SKM-1 (cell line): ENCODE results near the gene TMOD2.

ENCODE experiments used
- DNase-seq: peaks from one replicate; lab custom pipeline; 2025; ENCODE audit not compliant: unreplicated experiment; lab: John Stamatoyannopoulos, UW

TMOD2 gene

DNA sequence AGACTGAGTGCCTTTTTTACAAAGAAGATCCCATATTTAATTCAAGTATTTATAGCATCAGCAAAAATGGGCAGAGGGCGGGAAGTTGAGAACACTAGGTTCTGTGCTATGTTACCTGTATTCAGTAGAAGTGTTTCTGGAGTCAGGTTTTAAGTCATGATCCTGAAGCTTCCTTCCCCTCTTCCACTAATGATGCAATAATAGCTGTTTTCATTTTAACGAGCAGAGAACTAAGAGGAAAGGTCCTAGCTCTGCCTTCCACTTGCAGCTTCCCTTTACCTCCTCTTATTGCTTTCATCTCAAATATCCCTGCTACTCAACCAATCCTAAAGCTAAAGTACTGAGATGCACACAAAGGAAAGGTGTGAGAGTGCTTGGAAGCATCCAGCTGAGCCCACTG, 61.2 kb downstream of the TMOD2 start:
- DNase-seq = no peak

DNA sequence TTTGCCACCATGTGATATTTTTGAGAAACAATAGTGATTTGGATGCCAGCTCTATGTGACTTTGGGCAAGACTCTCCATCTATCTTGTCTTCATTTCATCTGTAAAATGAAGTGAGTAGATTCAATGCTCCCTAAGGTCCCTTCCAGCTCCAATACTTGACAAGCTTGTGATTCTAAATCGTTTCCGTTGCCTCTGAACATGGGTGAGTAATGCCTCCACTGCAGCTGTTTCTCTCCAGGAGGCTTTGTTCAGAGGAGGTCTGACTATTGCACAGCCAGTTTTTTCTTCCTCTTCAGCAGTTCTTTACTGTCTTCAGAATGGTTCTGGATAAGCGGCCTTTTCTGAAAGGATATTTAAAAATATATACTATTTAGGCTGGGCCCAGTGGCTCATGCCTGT, 63.2 kb downstream of the TMOD2 start:
- no peak for DNase-seq

DNA sequence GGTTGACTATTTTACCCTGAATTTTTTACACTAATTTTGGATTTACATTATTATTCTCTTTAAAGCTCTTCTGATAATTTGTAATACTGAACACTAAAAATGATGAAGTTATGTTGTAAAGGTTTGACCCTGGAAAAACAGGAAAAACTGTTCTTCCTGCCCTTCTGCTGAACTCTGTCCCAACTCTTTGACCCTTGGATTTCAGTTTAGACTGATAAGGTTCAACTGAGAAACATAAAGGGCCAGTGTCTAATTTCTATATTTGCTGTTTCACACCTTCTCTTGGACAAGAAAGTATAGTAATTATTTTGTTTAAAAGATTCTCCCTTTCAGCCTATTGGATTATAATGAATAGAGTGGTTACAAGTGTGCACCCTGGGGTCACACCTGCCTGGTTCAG, 65.2 kb downstream of the TMOD2 start:
- DNase-seq = no peak

DNA sequence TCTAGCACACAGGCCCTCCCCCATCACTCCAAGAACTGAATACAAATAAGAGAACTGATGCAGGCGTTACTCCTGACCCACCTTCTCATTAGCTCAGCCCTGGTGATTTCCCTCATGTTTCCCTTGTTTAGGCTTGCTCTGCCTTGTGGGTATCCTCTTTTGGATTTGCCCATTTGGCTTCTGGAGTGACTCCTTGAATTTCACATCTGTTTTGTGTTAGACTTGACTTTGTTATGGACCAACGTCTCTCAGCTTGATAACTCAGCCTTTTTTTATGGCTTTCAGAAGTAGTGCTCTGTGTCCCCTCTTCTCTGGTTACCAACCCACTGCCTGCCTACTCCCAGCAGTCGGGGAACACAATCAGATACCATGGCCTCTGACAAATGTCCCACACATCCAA, 66.8 kb downstream of the TMOD2 start:
- DNase-seq = no peak

DNA sequence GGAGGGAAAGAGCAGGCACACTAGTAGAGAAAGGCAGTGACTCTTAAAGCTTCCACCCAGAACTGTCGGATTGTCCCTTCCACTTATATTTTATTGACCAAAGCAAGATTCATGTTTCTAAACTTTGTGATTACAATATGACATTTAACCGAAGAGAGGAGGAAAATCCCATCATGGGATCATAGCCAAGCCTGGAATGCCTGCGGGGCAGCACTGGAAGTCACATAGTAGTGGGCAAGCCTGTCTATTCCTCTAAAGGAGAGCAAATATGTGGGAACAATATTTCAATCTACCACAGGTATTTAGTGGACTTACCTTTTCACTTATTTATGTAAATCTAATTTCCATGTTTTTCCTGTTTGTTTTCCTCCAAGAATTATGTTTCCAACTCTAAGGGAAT, 74.3 kb downstream of the TMOD2 start:
- no peak for DNase-seq

DNA sequence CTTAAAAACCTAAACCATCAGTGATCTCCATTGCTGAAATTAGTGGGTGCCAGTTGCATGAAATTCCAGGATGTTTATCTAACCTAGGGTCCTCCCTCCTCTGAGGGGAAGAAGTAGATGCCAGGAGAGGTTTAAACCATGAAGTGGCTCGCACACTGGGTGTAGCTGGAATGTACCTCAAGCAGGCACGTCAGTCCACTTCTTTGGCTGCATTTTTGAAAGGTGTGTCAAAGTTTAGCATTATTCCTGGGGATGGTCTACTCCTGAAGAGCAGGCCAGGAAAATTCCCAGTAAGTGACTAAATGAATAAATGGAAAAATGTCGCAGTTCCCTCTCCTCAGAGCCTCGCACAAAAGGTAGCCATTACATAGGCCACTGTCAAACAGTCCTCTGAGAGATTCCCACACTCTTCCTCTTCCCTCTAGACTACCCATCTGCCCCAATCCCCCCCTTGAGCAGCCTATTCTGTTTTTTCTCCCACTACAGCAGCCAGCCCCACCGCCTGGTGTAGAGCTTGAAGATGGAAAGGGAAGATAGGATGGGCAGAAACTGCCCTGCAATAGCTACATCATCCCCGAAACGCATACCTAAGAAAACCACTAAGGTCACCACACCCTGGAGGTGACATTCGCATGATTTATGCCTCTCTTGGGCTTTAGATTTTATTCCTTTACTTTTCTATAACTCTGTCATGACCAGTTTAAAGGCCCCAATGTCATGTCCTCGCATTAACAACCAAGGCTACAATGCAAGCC, 77.4 kb downstream of the TMOD2 start:
- no peak for DNase-seq

DNA sequence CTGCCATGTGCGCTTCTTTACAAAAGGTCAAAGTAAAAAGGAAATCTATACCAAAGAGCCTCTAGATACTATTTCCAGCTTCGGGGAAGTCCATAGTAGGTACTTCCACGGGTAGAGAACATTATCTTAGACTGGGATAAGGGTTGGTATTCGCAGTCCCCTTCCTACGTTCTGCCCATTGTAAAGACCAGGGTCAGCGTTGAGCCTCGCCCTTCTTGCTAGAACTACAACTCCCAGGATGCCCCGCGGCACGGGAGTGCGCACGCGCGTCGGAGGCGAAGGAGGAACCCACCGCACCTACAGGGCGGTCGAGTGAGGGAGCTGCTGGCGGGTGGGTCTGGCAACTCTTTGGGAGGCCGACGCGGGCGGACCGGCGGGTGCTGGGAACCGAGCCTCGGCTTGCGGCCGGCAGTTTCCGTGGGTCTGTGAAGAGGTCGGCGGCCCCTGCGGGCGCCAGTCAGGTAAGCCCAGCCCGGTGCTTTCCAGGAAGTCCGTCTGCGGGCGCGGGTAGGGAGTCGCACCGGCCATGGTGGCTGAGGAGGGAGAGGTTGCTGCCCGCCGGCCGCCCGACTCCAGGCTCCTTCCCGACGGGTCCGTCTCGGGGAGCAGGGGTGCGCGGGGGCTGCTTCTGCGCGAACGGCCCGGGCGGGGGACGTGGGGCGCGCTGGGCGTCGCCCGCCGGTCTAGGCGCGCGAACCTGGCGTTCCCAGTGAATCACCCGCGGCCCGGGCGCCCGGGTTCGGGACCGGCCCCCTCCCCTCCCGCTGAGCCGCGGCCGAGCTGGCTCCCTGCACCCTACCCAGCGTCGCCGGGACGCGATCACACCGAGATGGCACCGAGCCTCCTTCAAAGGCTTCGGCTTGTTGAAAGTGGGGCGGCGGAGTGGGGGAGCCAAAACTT, 78.2 kb downstream of the TMOD2 start, which contains the start of gene TMOD3:
TMOD3 (plus strand) TSS at position 278 of the 900 bp plus-strand sequence. CDS start 33,232 bp downstream, outside the sequence.
- peak; percentile 56 for DNase-seq

DNA sequence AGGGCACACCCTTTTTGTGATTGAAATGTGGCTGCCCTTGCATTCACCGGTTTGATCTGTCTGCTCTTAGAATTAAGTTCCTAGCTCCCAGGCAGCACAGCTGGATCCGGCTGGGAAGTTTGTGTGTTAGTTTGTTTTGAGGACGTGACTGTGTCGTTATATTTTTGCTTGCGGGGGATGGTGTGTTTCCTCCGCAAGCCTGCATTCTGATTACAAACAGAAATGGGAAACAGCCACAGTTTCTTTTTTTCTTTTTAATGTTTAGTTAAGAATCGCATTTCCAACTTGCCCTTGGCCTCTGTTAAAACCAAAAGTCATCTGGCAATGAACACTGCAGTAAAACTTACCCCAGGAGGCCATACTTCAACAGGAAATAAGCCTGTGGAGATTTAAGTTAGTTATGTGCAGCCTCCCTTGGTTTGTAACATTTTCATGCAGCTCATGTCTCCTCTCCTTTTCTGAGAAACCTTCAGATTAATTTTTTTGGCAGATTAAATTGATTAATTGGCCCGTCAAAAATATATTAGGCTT, 78.9 kb downstream of the TMOD2 start:
- DNase-seq = no peak

DNA sequence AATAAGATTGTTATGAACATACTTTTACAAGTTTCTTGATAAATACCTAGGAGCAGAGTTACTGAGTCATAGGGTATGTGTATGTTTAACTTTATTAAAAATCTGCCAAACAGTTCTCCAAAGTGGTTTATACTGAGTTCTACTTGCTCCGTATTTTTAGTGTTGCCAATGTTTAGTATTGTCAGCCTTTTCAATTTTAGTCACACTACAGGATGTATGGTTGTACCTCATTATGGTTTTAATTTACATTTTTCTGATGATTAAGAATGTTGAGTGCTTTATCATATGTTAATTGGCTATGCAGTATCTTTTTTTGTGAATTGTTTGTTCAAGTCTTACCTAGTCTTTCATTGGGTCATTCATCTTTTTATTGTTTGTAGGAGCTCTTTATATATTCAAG, 82.4 kb downstream of the TMOD2 start:
- no peak for DNase-seq

DNA sequence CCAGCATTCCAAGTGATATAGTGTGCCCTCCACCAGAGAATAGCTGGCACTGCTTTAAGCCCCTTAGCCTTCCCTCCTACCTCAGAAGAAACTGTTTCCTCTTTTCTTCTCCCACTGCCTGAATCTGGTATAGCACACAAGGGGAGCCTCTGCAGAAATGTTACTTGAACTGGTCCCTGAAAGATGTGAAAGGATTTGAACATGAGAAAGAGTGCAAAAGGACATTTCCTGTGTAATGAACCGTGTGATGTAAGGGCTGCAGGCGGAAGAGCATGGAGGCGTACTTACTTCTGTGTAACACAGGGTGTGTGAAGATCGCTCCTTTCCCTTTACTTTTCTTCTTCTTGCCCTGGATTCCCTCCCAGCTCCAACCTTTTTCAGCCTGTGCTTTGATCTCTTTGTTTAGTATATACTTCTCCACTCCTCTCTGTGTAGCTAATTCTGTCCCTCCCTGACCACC, 86.4 kb downstream of the TMOD2 start:
- no peak for DNase-seq

DNA sequence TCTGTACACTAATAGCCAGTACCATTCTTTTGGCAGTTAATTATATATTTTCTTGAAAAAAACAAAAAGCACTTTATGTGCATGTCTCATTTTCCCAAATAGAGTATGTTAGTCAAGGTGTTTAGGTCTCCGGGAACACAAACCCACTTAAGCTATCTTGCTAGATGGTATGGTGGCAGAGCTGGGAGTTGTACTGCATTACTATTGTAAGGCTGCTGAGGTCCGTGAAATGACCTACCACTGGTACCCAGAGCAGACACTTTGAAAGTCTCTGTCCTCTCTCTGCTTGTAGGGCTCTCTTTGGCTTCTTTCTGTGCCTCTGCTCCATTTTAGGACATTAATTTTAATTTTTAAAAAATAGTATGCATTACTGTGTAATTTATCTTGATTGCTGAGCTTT, 86.9 kb downstream of the TMOD2 start:
- no peak for DNase-seq

DNA sequence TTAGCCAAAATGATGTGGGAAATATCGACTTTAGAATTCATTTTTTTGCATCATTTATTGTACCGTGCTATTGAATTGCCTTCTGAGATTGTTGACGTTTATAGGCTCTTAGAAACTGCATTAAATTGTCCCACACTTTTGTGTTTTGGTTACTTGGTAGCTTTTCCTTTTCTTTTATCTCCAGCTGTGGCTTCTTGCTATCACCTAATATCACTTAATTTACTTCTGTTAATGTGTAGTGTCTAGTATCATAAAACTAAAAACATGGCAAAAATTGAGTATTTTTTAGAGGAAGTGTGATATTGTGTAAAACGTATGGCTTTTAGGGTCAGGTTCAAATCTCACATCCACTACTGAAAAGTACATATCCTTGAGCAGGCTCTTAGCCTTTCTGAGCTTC, 89.3 kb downstream of the TMOD2 start:
- no peak for DNase-seq

DNA sequence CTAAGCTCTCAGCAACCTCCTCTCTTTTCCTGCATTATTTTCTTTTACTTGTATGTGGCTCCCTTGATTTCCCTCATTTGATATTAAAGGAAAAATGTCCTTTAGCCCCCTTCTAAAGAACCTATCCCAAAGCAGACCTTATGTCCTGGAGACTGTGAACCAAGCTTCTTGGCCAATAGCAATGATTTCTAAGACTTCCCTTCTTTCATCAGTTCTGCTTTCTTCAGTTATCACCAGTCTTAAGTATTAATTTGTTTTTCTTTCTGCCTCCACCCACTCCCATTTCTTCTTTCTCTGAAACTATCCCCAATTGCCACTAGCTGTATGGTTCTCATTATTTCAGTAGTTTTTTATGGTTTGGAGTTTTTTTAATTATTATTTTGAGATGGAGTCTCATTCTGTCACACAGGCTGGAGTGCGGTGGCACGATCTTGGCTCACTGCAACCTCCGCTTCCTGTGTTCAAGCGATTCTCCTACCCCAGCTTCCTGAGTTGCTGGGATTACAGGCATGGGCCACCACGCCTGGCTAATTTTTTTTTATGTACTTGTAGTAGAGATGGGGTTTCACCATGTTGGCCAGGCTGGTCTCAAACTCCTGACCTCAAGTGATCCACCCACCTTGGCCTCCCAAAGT, 90.1 kb downstream of the TMOD2 start:
- no peak for DNase-seq

DNA sequence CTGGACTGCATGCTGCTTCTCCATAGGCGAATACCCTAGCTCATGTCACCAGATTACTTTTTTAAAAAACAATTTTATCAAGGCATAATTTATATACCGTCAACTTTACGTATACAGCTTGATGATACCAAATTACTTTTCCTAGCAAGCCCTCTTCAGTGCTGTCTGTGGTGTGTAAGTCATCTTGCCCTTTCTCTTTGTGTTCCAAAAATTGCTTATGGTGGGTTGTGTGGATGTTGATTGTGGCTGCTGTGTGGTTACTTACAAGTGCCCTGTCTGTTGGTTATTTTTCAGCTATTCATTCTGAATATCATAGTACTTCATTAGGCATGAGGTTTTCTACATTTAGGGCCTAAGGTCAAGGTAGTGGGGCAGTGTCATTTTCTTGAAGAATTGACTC, 90.9 kb downstream of the TMOD2 start:
- DNase-seq = no peak

DNA sequence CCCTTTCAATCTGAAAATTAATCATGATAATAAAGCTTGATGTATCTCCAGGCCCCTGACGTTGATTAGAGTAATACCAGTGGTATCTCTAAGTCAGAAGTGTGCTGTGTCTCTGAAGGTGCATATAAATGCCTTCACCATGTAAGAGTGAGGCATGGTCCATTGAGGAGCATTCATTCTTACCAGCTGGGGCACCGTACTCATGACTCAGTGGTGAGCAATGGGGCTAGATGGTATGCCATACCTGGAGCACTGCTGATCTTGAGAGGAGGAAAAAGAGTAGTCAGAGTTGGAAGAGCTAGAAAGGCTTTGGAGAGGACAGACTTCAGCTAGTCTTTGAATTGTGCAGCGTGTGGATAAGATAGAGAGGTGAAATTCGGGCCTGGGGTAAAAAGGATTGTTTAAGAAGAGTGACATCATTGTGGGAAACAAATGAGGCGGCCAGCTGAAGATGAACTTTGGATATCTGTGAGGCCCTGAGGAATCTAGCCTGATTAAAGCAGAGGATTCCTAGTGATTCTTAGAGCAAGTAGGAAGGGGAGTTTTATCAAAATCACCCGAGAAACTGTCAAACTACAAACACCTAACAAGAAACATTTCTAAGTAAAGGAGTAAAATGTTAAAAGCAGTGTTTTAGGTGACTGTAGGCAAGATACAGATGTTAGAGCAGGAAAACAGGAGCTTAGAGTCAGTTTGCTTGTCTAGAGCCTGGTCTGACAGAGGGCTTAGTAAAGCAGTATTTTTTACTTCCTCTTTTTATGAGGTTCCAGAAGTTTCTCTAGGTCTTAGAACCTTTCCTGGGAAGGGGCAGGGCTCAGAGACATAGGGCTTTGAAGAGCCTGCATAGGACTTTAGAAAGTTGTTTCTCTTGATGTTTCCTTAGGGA, 91.7 kb downstream of the TMOD2 start:
- no peak for DNase-seq

DNA sequence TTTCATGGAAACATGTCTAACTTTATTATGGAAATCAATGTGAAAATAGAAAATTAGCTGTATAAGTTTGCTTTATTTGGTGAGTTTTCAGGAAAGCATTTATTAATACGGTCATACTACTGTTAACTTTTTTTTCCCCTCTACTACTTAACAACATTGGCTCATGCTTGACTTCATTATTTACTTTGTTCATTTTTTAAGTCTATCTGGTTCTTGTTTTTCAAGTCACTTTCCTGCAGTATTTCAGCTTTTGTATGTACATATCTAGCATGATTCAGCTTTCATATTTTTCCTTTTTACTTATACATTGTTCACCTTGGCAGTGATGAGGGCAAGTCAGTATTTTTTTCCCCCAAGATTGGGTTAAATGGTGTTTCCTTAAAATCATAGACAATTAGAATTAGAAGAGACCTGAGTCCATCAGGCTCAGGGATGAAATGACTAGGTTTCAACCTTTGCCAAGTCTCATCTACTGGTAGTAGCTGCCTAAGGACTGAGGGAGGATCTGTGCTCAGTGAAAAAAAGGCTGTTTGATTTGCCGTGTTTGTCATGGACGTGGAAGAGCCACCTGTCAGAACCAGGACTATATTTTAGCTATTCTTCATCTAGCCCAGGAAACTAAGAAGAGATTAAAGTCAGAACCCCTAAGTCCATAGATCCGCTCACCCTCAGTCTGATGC, 93.5 kb downstream of the TMOD2 start:
- no peak for DNase-seq

DNA sequence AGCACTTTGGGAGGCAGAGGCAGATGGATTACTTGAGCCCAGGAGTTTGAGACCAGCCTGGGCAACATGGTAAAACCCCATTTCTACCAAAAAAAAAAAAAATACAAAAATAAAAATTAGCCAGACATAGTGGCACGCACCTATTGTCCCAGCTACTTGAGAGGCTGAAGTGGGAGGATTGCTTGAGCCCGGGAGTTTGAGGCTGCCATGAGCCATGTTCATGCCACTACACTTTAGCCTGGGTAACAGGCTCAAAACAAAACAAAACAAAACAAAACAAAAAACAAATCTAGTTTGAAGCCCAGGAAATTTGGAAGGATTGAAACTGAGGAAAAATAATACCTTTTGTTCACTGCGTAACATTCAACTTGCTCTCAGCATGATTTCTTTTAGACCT, 94.7 kb downstream of the TMOD2 start:
- no peak for DNase-seq

DNA sequence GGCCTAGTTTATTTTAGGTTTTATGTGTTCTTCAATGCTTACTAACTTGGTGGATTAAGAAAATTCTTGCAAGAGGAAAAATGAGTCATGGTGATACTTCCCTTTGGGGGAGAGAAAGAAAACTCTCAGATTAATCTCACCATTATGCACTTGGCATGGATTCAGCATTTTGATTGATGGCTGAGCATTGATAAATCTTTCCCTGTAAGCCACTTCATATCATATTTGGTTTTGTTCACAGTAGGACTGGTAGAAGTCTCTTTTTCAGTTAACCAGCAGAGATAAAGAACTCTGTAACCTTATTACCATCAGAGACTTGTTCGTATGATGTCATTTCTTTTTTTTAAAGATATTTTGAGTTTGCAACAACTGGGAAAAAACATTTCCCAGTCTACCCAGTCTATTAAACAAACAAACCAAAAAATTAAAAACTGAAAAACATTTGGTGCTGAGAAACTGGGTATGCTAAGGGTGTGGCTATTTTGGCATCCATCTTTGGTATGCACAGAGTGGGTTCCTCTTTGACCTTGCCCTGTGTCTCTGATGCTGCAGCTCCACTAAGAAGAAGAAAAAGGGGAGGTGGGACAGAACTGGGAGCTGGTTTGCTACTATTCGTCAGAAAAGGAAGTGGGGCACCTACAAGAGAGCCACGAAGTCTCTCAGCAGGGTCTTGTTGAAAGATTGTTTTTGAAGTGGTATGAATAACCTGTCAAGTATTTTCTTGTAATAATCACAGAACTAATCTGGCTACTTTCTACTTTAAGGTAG, 95.2 kb downstream of the TMOD2 start:
- DNase-seq = no peak

DNA sequence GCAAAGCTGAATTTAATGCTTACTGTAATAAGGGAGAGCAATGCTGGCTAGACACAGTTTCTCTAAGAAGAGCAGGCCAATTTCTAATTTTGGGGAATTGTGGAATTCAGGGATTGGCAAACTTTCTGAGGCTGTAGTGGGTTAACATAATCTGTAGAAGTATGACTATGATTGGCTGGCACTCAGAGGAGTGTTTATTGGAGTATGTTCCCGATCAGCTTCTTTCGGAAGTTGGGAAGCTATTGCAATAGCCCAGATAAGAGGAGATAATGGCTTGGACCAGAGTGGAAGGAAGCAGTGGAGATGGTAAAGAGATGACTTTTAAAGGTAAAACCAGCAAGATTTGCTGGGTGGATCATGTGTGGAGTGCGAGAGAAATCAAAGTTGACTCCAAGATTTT, 97.4 kb downstream of the TMOD2 start:
- DNase-seq = no peak
